ENCODE data around the gene TMEM86B. TPM values are rescaled to one million over a fixed set of nuclear protein-coding genes. Genes with fewer than 3 reads are reported as not detected.
"Not testable (repeated sequence)": the region's sequence is repeated elsewhere in the genome, so short reads cannot be mapped to it uniquely, and the experiment has no call there.

The TMEM86B gene
- total RNA-seq, 1 donor from 2014 or later, result 3.9 TPM

DNA sequence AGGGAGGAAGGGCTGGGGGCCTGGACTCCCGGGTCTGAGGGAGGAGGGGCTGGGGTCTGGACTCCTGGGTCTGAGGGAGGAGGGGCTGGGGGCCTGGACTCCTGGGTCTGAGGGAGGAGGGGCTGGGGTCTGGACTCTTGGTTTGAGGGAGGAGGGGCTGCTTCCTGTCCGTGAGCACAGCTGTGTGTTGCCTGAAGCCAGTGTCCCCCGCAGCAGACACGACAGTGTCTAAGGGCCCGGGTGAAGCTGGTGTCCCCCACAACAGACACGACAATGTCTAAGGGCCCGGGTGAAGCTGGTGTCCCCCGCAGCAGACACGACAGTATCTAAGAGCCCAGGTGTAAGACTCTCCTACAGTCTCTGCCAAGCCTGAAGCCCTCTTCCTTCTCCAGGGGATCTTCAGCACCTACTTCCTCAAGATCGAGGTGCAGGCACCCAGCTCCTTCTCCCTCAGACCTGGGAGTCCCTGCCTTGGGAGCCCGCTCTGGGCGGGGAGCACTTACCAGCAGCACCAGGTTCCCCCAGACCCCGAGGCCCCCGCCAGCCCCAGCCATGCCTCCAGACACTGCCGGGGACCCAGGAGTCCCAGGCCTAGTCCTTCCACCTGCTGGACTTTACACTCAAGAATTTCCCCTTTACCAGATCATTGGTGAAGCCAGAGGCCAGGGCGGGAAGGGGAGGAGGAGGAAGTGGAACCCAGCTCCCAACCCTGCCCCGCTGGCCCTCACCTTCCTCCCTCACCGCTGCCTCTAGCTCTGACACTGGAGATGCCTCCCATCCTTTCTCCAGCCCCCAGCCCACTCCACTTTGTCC, 19.5 kb downstream of the TMEM86B start, which contains the start of gene PTPRH:
TSS of gene PTPRH (minus strand) at position 622 of the 813 bp plus-strand sequence. CDS start at position 554, 68 bp downstream.
- no peaks in the 10 kb centered on the region for H3K79me2 ChIP-seq (ENCODE audit: insufficient read depth, low read length)
- peaks cover 28% of the 10 kb centered on the region for H3K4me1 ChIP-seq (ENCODE audit: insufficient read depth, low read length)
- peaks cover 3% of the 10 kb centered on the region for H3K9me3 Mint-ChIP-seq (ENCODE audit: unreplicated experiment)
- no peak for TF ChIP-seq CTCF (IDR thresholded peaks at IDR 0.05; ENCODE audit: insufficient read depth, low read depth, low read length)
- peaks cover 3% of the 10 kb centered on the region for H4K20me1 ChIP-seq (ENCODE audit: insufficient read depth, low read length)
- H3K4me3 ChIP-seq (ENCODE audit: insufficient read depth, low read depth, low read length), result no peak within 1 kb of the TSS
- H3K27ac Mint-ChIP-seq (ENCODE audit: unreplicated experiment), result peak within 1 kb of the TSS; percentile 34
- H3K4me2 ChIP-seq (ENCODE audit: low read length), result peak within 1 kb of the TSS; percentile 48
- peak within 1 kb of the TSS; percentile 53 for H3K9ac ChIP-seq (ENCODE audit: low read length)
- peak within 1 kb of the TSS; percentile 72 for H3K27ac ChIP-seq (ENCODE audit: low read depth, low read length)
- peak within 1 kb of the TSS; percentile 58 for H3K4me3 Mint-ChIP-seq (ENCODE audit: unreplicated experiment)
- peaks cover 18% of the 10 kb centered on the region for H3K4me1 Mint-ChIP-seq (ENCODE audit: low read depth, unreplicated experiment)
- H3K27me3 ChIP-seq (ENCODE audit: insufficient read depth, low read length), result no peaks in the 10 kb centered on the region
- DNase-seq (ENCODE audit: low read depth) (no peak), FAIRE-seq (no peak)
- no peak within 1 kb of the TSS for H2AFZ ChIP-seq (ENCODE audit: low read depth, low read length)
- no peaks in the 10 kb centered on the region for H3K36me3 ChIP-seq (ENCODE audit: insufficient read depth, low read length)
- H3K36me3 Mint-ChIP-seq (ENCODE audit: low read depth, unreplicated experiment), result no peaks in the 10 kb centered on the region
- peaks cover 5% of the 10 kb centered on the region for H3K9me3 ChIP-seq (ENCODE audit: insufficient read depth, low read depth, low read length)
- peaks cover 18% of the 10 kb centered on the region for H3K27me3 Mint-ChIP-seq (ENCODE audit: low read depth, unreplicated experiment)

GRCh38 chr19:55206664-55207500, 21.7 kb downstream of the TMEM86B start:
- Histone ChIP-seq H3K27ac (ENCODE audit: low read depth, low read length) (peak overlapping the region; percentile 53), H3K36me3 (ENCODE audit: insufficient read depth, low read length) (no peaks in the 10 kb centered on the region), H3K4me1 (ENCODE audit: insufficient read depth, low read length) (peaks cover 28% of the 10 kb centered on the region), H3K4me2 (ENCODE audit: low read length) (peak overlapping the region; percentile 73), H3K4me3 (ENCODE audit: insufficient read depth, low read depth, low read length) (peak overlapping the region; percentile 7), H3K27me3 (ENCODE audit: insufficient read depth, low read length) (no peaks in the 10 kb centered on the region), H4K20me1 (ENCODE audit: insufficient read depth, low read length) (peaks cover 3% of the 10 kb centered on the region), H3K9ac (ENCODE audit: low read length) (peak overlapping the region; percentile 37), H3K79me2 (ENCODE audit: insufficient read depth, low read length) (no peaks in the 10 kb centered on the region), H2AFZ (ENCODE audit: low read depth, low read length) (peak overlapping the region; percentile 36), H3K9me3 (ENCODE audit: insufficient read depth, low read depth, low read length) (no peaks in the 10 kb centered on the region)
- Mint-ChIP-seq H3K27ac (ENCODE audit: unreplicated experiment) (peak overlapping the region; percentile 92), H3K9me3 (ENCODE audit: unreplicated experiment) (no peaks in the 10 kb centered on the region), H3K4me1 (ENCODE audit: low read depth, unreplicated experiment) (peaks cover 18% of the 10 kb centered on the region), H3K27me3 (ENCODE audit: low read depth, unreplicated experiment) (peaks cover 22% of the 10 kb centered on the region), H3K4me3 (ENCODE audit: unreplicated experiment) (peak overlapping the region; percentile 8), H3K36me3 (ENCODE audit: low read depth, unreplicated experiment) (no peaks in the 10 kb centered on the region)
- FAIRE-seq, result no peak
- TF ChIP-seq EZH2 (IDR thresholded peaks at IDR 0.05; ENCODE audit: insufficient read depth, low read length) (no peak), CTCF (IDR thresholded peaks at IDR 0.05; ENCODE audit: insufficient read depth, low read depth, low read length) (no peak)
- DNase-seq (ENCODE audit: low read depth), result peak; percentile 76

GRCh38 chr19:55202199-55202598, 26.4 kb downstream of the TMEM86B start:
- not testable (repeated sequence) for H3K27ac Mint-ChIP-seq (ENCODE audit: unreplicated experiment); H3K27me3 ChIP-seq (ENCODE audit: insufficient read depth, low read length); H3K9me3 ChIP-seq (ENCODE audit: insufficient read depth, low read depth, low read length); H3K4me2 ChIP-seq (ENCODE audit: low read length); H3K4me3 ChIP-seq (ENCODE audit: insufficient read depth, low read depth, low read length); H3K36me3 ChIP-seq (ENCODE audit: insufficient read depth, low read length); H3K4me1 ChIP-seq (ENCODE audit: insufficient read depth, low read length); H3K79me2 ChIP-seq (ENCODE audit: insufficient read depth, low read length); H3K9me3 Mint-ChIP-seq (ENCODE audit: unreplicated experiment); H4K20me1 ChIP-seq (ENCODE audit: insufficient read depth, low read length); H3K4me3 Mint-ChIP-seq (ENCODE audit: unreplicated experiment); H3K27ac ChIP-seq (ENCODE audit: low read depth, low read length); DNase-seq (ENCODE audit: low read depth); FAIRE-seq; H3K4me1 Mint-ChIP-seq (ENCODE audit: low read depth, unreplicated experiment); H3K36me3 Mint-ChIP-seq (ENCODE audit: low read depth, unreplicated experiment); H3K9ac ChIP-seq (ENCODE audit: low read length); H2AFZ ChIP-seq (ENCODE audit: low read depth, low read length)
- peaks cover 43% of the 10 kb centered on the region for H3K27me3 Mint-ChIP-seq (ENCODE audit: low read depth, unreplicated experiment)
